Sigmoid colon (tissue), 4 donors: ENCODE measurements around the gene CLMN.

Source experiments
- CTCF ChIP-seq, 4 experiments: fragments of 450-650 bp in 3 of 4; fragments of 200-600 bp in 1 of 4; IDR thresholded peaks; one replicate each; pipeline ENCODE4 v1.5.1; 2016 to 2019; ENCODE audit warnings: antibody characterized with exemption in 4 of 4, mild to moderate bottlenecking in 3 of 4, moderate library complexity in 2 of 4
- POLR2A ChIP-seq, 2 donors: fragments of 450-650 bp; IDR thresholded peaks; one replicate each; pipeline ENCODE4 v1.6.1; 2016; ENCODE audit warnings: antibody characterized with exemption in 2 of 2, mild to moderate bottlenecking in 2 of 2, moderate library complexity in 2 of 2
- POLR2AphosphoS5 ChIP-seq, 4 donors: sonication (generic); formaldehyde crosslinking; IDR thresholded peaks; one replicate each; pipeline ENCODE4 v1.6.1; 2017; ENCODE audit warnings: antibody characterized with exemption in 4 of 4

DNA sequence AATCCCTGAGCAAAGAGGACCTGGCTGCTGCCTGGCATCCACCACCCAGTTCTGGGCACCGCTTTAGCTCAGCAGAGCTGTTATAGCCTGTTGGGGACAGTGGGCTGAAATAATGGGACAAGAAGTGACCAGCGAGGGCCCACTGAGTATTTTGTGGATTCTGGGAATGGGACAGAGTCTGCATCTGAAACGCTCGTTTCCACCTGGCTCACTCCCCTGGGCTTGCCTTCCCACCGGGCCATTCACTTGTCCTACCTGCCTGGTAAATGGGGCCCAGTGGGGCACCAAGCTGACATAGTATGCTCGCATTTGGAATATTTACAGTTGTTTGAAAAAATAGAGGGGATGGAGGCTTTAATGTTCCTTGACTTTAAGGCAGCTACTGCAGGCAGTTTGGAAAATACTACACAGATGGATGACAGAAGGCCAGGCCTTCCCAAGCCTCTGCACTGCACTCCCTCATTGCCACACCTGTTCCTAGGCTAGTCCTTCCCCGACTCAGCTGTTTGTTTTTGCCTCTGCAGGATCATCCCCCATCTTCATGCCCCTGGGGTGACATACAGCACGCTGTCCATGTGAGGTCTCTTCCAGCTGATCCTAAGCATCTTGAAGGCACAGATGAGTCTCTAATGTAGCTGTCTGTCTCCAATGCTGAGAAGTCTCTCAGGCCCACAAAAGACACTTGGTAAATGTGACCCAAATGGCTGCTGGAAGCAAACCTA is 101.1 kb downstream of the CLMN start:
- TF ChIP-seq CTCF (IDR thresholded peaks at IDR 0.05) (no peak), POLR2AphosphoS5 (IDR thresholded peaks at IDR 0.05) (no peak), POLR2A (IDR thresholded peaks at IDR 0.05) (no peak)
